Fibroblast of mammary gland (primary cell): Measurements from ENCODE around the gene RTTN.

Experiments
- DNase-seq: peaks from one replicate; pipeline ENCODE4 v3.0.0-alpha.2; 2010; ENCODE audit warnings: low read depth
- H3K4me3 ChIP-seq: 2 replicates; pipeline ENCODE4 v1.5.1; 2011; ENCODE audit warnings: low read depth, mild to moderate bottlenecking, low read length, moderate library complexity; ENCODE audit not compliant: control insufficient read depth
- TF ChIP-seq, protein P1 (sequence below): conservative IDR thresholded peaks from 2 replicates; pipeline ENCODE4 v1.5.1; 2011; ENCODE audit warnings: low read depth, low read length, inconsistent platforms; ENCODE audit not compliant: control insufficient read depth, insufficient read depth

The RTTN gene

DNA sequence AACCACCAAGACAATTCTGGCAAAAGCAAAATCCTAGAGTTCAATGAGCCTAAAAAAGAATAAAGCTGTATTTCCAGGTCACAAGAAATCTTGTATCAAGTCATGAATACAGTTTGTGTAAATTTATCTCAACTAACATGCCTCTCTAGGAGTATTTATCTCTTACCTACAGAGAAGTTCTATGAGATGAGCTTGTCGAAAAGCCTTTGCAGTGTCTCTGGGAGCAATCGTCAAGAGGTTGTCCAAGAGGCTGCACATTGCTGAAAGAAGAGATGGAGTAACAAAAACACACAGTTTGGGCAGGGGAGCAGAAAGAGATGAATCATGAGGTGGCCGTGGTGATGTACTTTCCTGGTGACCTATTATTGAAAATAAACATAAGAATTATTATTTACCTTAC, 145.8 kb downstream of the RTTN start:
- DNase-seq: no peak
- H3K4me3 ChIP-seq: no peak overlapping the region
- TF ChIP-seq, protein P1, sequence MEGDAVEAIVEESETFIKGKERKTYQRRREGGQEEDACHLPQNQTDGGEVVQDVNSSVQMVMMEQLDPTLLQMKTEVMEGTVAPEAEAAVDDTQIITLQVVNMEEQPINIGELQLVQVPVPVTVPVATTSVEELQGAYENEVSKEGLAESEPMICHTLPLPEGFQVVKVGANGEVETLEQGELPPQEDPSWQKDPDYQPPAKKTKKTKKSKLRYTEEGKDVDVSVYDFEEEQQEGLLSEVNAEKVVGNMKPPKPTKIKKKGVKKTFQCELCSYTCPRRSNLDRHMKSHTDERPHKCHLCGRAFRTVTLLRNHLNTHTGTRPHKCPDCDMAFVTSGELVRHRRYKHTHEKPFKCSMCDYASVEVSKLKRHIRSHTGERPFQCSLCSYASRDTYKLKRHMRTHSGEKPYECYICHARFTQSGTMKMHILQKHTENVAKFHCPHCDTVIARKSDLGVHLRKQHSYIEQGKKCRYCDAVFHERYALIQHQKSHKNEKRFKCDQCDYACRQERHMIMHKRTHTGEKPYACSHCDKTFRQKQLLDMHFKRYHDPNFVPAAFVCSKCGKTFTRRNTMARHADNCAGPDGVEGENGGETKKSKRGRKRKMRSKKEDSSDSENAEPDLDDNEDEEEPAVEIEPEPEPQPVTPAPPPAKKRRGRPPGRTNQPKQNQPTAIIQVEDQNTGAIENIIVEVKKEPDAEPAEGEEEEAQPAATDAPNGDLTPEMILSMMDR: no peak

DNA sequence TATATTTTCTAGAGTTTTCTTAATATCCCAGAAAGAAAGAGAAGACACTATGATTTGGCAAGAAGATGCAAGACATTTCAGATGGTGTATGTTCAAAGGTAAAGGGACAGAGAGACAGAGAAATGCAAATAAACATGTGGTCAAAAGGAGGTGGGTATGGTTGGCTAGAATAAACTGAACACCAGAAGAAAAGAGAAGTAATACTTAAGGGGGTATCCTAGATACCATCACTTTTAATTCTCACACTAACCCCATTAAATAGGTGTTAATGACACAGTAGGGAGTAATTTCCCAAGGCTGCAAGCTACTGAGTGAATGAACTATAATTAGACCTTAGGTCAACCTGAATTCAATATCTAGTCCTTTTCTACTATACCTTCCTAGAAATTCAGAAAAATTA, 146.6 kb downstream of the RTTN start:
- TF ChIP-seq, protein P1: no peak
- DNase-seq: no peak
- no peak overlapping the region for H3K4me3 ChIP-seq

DNA sequence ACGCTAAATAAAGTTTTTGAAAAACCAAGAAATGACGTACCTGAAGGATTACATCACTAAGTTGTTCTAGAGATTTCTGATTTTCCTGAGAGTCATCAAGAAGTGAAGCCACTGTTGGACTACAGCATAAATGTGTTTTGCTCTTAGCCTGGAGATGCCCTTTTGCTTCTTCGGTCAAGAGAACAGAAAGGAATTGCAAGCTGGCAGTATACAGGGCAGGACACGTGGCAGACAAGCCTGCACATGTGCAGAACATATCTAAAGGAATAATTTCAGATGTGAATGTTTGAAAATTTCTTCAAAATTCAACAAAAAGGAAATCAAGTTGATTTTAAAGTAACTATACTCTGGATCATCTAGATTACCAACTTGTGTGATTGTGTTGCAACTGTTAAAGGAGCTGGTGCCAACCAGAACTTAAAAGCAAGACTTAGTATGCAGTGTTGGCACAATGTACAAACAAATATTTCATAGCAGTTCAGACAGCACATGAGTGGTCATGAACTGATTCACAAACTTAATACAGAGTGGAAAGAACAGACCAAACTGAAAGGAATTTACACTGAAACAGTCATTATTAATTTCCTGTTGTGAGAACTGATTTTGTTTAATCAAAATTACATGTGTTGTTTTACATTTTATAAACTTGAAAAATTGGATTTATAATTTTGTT, 157.4 kb downstream of the RTTN start:
- H3K4me3 ChIP-seq: no peak overlapping the region
- TF ChIP-seq, protein P1: no peak
- DNase-seq: peak; percentile 80

DNA sequence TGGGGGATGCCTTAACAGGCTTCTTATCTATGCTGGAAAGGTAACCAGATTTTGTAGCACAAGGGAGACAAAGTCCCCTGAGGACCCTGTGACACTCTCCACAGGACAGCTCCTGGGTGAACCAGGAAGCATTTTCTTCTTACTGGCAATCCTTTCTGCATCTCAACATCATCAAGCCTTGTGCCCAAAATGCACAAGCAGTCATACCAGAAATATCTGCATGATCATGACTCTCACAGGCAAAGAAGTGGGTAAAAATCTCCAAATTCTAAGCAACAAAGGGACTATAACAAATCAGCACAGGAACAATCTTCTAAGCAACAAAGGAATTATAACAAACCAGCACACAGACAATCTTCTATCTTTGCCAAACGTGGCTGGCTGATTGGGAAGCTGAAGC, 158.7 kb downstream of the RTTN start:
- TF ChIP-seq, protein P1: no peak

DNA sequence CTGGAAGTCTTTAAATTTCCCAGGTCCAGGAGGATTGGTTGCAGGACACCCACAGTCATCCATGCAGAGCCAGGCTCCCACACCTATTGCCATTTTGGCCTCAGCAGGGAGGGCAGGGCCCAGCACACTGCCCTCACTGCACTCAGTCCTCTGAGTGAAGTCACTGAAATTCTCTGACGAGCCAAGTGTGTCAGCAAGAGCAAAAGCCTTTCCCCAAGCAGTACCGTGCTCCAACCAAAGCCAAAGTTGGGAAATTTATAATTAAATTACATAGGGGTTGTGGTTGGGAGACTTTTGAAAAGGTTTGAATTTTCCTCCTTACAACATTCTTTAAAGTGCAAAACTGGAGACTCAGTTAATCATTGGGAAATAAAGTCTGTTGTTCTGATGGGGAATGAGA, 159.3 kb downstream of the RTTN start:
- TF ChIP-seq, protein P1: no peak
- DNase-seq: peak; percentile 81
- no peak overlapping the region for H3K4me3 ChIP-seq

More for the DNA sequence above, 158.7 kb downstream of the RTTN start:
- H3K4me3 ChIP-seq: no peak overlapping the region
- peak; percentile 6 for DNase-seq

DNA sequence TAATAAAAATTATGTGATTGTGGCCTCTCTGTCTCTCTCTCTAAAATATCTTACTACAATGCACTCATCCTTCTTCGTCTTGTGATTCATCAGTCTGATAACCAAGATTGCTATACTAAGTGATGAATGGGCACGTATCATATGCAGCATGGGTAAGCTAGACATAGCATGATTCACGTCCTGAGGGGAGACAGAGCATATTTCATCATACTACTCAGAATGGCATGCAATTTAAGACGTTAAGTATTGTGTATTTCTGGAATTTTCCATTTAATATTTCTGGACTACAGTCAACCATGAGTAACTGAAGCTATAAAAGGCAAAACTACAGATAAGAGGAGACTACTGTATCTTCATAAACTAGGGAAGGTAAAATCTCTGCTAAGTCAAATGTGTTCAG, 160.9 kb downstream of the RTTN start:
- H3K4me3 ChIP-seq: no peak overlapping the region
- TF ChIP-seq, protein P1: no peak
- DNase-seq: peak; percentile 97
